DMS79 treated with DMSO at 0.1 percent for 48 hours (cell line): ENCODE data around the gene OR52N4.
"Not testable (repeated sequence)": the region's sequence is repeated elsewhere in the genome, so short reads cannot be mapped to it uniquely, and the experiment has no call there.

Experiments used
- DNase-seq: peaks from one replicate; lab custom pipeline; 2025; lab: John Stamatoyannopoulos, UW

OR52N4 gene

DNA sequence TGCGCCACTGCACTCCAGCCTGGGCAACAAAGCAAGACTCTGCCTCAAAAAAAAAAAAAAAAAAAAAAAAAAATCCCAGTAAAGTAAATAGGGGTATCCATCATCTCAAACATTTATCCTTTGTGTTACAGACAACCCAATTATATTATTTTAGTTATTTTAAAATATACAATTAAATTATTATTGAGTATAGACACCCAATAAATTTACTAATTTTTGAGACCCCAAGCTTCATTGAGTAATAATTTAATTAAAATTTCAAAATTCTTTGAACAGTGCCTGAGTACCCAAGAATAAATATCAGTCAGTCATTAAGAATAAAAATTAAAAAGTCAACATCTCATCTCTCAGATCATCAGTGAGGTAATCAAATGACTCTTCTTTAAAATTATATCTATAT lies at the start of gene OR52N4:
OR52N4 (plus strand) TSS at position 301 of the 400 bp plus-strand sequence. CDS start 498 bp downstream, outside the sequence.
- no peak for DNase-seq

- no peak for DNase-seq
These were observed 48.4 kb upstream of the OR52N4 start for GRCh38 chr11:5705688-5706087.

GRCh38 chr11:5712507-5712906 lies 41.5 kb upstream of the OR52N4 start:
- no peak for DNase-seq

- no peak for DNase-seq
These were observed 40.3 kb upstream of the OR52N4 start for GRCh38 chr11:5713695-5714094.

- not testable (repeated sequence) for DNase-seq
These were observed 37.5 kb upstream of the OR52N4 start for GRCh38 chr11:5716518-5716917.

DNA sequence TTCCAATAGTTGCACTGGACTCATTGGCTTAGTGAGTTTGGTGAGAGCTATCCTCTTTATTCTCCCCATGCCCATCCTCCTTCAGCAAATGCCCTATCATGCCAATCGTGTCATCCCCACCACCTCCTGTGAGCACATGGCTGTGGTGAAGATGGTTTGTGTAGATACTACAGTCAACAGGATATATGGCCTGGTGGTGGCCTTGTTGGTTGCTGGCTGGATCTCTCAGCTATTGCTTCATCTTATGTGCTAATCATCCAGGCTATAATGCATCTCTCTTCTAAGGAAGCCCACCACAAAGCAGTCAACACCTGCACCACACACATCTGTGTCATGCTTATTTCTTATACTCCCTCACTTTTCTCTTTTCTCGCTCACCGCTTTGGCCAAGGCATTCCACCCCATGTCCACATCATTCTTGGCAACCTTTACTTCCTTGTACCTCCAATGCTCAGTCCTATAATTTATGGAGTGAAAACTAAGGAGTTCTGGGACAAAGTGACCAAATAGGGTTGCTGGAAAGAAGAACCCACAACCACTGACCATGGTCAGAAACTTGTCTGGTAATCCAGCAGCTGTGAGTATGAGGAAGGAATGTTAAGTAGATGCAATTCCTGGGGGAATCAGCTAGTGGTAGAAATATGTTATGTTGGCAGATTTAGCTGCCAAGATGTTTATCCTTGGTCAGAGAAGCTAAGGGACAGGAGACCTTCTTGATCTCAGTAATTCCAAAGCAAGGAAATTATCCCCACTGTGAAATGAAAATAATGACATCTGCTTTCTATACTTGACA lies 34.1 kb upstream of the OR52N4 start:
- DNase-seq = no peak

GRCh38 chr11:5722622-5723021 lies 31.4 kb upstream of the OR52N4 start:
- DNase-seq = no peak

GRCh38 chr11:5726351-5726750 lies 27.7 kb upstream of the OR52N4 start:
- DNase-seq = no peak

- no peak for DNase-seq
These were observed 26.4 kb upstream of the OR52N4 start for GRCh38 chr11:5727691-5728090.

DNA sequence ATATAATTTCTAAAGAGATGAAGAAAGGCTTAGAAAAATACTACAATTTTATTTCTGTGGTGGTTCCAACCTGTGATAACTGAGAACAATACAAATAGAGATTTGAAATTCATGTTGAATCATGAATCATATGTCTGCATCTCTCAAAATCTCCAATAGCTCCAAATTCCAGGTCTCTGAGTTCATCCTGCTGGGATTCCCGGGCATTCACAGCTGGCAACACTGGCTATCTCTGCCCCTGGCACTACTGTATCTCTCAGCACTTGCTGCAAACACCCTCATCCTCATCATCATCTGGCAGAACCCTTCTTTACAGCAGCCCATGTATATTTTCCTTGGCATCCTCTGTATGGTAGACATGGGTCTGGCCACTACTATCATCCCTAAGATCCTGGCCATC lies 17.6 kb upstream of the OR52N4 start, which contains the start of gene OR56B1:
OR56B1 (plus strand) TSS at position 53 of the 400 bp plus-strand sequence; CDS start at position 122, 69 bp downstream.
- DNase-seq = no peak

DNA sequence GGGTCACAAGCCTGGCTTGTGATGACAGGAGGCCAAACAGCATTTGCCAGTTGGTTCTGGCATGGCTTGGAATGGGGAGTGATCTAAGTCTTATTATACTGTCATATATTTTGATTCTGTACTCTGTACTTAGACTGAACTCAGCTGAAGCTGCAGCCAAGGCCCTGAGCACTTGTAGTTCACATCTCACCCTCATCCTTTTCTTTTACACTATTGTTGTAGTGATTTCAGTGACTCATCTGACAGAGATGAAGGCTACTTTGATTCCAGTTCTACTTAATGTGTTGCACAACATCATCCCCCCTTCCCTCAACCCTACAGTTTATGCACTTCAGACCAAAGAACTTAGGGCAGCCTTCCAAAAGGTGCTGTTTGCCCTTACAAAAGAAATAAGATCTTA lies 17.0 kb upstream of the OR52N4 start:
- DNase-seq = no peak

GRCh38 chr11:5737670-5738392 lies 16.2 kb upstream of the OR52N4 start:
- DNase-seq = no peak

DNA sequence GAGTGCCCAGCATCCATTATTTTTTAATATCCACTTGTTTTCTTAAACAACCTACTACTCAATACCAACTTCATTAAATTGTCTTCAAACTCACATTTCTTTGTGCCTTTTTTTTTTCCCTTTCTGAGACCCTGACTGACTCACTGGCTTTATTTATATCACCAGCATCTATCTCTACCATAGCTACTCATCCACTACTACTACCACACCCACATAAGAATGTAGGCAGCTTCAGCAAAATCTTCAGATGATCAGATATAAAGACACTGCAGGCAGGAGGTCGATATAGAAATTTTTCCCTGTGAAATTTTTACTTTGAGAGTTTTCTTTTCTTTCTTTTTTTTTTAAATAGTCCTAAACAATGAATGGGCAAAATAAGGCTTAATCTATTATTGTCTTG lies 15.6 kb upstream of the OR52N4 start:
- no peak for DNase-seq

DNA sequence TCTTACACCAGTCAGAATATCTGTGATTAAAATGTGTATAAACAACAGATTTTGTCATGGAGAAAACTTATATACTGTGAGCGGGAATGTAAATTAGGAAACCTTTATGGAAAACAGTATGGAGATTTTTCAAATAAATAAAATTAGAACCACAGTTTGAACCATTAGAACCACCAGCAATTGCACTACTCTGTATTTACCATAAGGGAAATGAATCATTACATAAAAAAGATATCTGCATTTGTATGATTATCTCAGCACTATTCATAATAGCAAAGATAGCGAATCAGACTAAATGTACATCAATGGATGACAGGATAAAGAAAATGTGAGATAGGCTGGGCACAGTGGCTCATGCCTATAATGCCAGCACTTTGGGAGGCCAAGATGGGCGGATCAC lies 7.4 kb upstream of the OR52N4 start:
- no peak for DNase-seq

DNA sequence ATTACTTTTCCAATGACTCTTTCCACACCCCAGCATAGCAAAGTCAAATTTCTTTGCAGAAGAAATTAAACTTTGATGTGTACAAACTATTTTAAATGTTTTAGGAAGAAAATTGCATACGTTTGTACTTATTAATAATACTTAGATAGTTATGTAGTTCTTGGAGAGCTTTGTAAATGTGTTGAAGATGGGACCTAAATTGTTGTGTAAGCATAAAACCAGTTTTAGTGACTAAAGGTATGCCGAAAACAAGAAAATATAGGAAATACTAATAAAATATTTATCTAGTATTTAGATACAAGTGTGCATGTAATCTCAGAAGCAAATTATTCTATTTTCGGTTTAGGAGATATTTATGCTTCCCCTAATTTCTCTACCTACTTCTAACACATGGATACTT lies 4.2 kb upstream of the OR52N4 start:
- no peak for DNase-seq

- DNase-seq = no peak
These were observed 13.0 kb downstream of the OR52N4 start for GRCh38 chr11:5767056-5767455.

- DNase-seq = no peak
These were observed 29.2 kb downstream of the OR52N4 start, which contains the start of gene OR52N5 for GRCh38 chr11:5783255-5783654. OR52N5 (minus strand) TSS chr11:5783355; CDS start chr11:5778634, 4,721 bp downstream.

- no peak for DNase-seq
These were observed 37.1 kb downstream of the OR52N4 start, which contains the start of gene OR52N1 for GRCh38 chr11:5791165-5791564. OR52N1 (minus strand) TSS chr11:5791265; CDS start chr11:5788816, 2,449 bp downstream.

DNA sequence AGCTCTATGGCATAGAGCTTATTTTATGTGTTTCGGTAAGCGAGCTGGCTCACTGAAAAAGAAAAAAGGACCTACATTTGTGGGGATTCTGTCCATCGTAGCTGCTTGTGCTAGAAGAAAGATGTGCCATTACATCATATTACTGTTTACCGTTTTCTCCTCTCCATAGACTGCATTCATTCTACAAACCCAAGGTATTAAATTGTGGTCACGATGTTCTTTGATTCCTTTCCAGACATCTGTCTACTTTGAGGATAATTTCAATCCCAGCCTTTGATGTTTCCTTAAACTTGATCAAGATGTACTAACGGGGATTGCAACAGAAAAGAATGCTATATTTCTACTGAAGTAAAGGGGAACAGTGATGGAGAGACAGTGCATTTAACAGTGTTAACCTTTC lies 42.5 kb downstream of the OR52N4 start:
- no peak for DNase-seq

- DNase-seq = no peak
These were observed 49.9 kb downstream of the OR52N4 start for GRCh38 chr11:5803982-5804381.
